Ishikawa (cell line): Measurements from ENCODE around the gene SLC35E2B.

ENCODE experiments used
- CEBPB ChIP-seq: IDR thresholded peaks from 2 replicates; pipeline ENCODE4 v1.6.1; 2012
- CREB1 ChIP-seq: IDR thresholded peaks from 2 replicates; pipeline ENCODE4 v1.6.1; 2012; ENCODE audit warnings: low read depth
- EGR1 ChIP-seq: IDR thresholded peaks from 2 replicates; pipeline ENCODE4 v1.6.1; 2012
- EP300 ChIP-seq: IDR thresholded peaks from 2 replicates; pipeline ENCODE4 v1.6.1; 2012; ENCODE audit warnings: borderline replicate concordance
- FOXM1 ChIP-seq: IDR thresholded peaks from 2 replicates; pipeline ENCODE4 v1.6.1; 2012; ENCODE audit warnings: low read depth, borderline replicate concordance
- MAX ChIP-seq: IDR thresholded peaks from 2 replicates; pipeline ENCODE4 v1.6.1; 2012
- NFIC ChIP-seq: IDR thresholded peaks from 2 replicates; pipeline ENCODE4 v1.6.1; 2012
- RAD21 ChIP-seq: IDR thresholded peaks from 2 replicates; pipeline ENCODE4 v1.6.1; 2012; ENCODE audit warnings: low read depth
- REST ChIP-seq: IDR thresholded peaks from 2 replicates; pipeline ENCODE4 v1.6.1; 2012; ENCODE audit warnings: low read depth, mild to moderate bottlenecking
- TAF1 ChIP-seq: IDR thresholded peaks from 2 replicates; pipeline ENCODE4 v1.6.1; 2012; ENCODE audit warnings: low read depth, mild to moderate bottlenecking
- TCF12 ChIP-seq: IDR thresholded peaks from 2 replicates; pipeline ENCODE4 v1.6.1; 2012; ENCODE audit warnings: low read depth
- TEAD4 ChIP-seq: IDR thresholded peaks from 2 replicates; pipeline ENCODE4 v1.6.1; 2012
- USF1 ChIP-seq: IDR thresholded peaks from 2 replicates; pipeline ENCODE4 v1.6.1; 2012
- YY1 ChIP-seq: IDR thresholded peaks from 2 replicates; pipeline ENCODE4 v1.6.1; 2012; ENCODE audit warnings: low read depth
- ZBTB7A ChIP-seq: IDR thresholded peaks from 2 replicates; pipeline ENCODE4 v1.6.1; 2012; ENCODE audit warnings: low read depth

Gene SLC35E2B

GRCh38 chr1:1680912-1681273 lies 11.7 kb downstream of the SLC35E2B start:
- no peak for TF ChIP-seq USF1
- no peak for TF ChIP-seq RAD21
- no peak for TF ChIP-seq TAF1
- no peak for TF ChIP-seq YY1
- TF ChIP-seq EP300 = no peak
- TF ChIP-seq MAX = no peak
- TF ChIP-seq REST = no peak
- TF ChIP-seq EGR1 = no peak
- TF ChIP-seq NFIC = no peak
- TF ChIP-seq CREB1 = no peak
- no peak for TF ChIP-seq ZBTB7A
- TF ChIP-seq FOXM1 = no peak
- no peak for TF ChIP-seq CEBPB
- no peak for TF ChIP-seq TEAD4
- no peak for TF ChIP-seq TCF12

GRCh38 chr1:1680031-1680911 lies 12.3 kb downstream of the SLC35E2B start:
- TF ChIP-seq USF1 (no peak), NFIC (no peak), YY1 (no peak), TEAD4 (no peak), TCF12 (no peak), MAX (no peak), EP300 (no peak), CEBPB (no peak), EGR1 (no peak), CREB1 (no peak), RAD21 (no peak), ZBTB7A (no peak), FOXM1 (no peak), REST (no peak), TAF1 (no peak)

- TF ChIP-seq EP300 = no peak
- no peak for TF ChIP-seq TCF12
- TF ChIP-seq NFIC = no peak
These were observed 13.8 kb downstream of the SLC35E2B start for GRCh38 chr1:1678581-1679380.

GRCh38 chr1:1677718-1678580 lies 14.6 kb downstream of the SLC35E2B start:
- TF ChIP-seq EGR1 = no peak
- TF ChIP-seq FOXM1 = no peak
- no peak for TF ChIP-seq USF1
- TF ChIP-seq NFIC = no peak
- TF ChIP-seq YY1 = no peak
- TF ChIP-seq CEBPB = no peak
- TF ChIP-seq REST = no peak
- no peak for TF ChIP-seq TCF12
- no peak for TF ChIP-seq EP300
- no peak for TF ChIP-seq CREB1
